ENCODE data around the gene GYG1.

Gene GYG1

DNA sequence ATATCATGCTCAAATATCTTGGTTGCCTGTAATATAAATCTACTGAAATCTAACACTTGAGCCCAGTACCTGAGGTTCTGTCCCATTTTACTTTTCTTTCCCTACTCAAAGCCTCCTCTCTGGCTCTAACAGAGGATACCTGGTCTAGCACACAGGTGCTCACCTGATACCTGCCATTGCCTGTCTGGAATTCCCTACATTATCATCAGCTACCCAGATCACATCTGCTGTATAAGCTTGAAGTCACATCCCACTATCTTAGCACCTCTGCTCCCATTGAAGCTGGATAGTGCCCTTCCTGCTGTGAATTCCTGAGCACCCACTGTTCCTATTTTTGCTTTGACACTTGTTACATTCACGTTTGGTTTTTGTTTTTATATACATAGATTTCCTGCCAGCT is 30.5 kb downstream of the GYG1 start:
- TF ChIP-seq POLR2AphosphoS5 (IDR thresholded peaks at IDR 0.05; ENCODE audit: low read depth, low read length) (no peak), SIN3A (IDR thresholded peaks at IDR 0.05; ENCODE audit: borderline replicate concordance, insufficient read depth, low read length) (no peak), FOXP2 (optimal IDR thresholded peaks at IDR 0.05; ENCODE audit: borderline replicate concordance, extremely low read depth, extremely low read length, insufficient read depth) (no peak), TAF1 (IDR thresholded peaks at IDR 0.05; ENCODE audit: borderline replicate concordance, insufficient read depth, low read length) (no peak)

DNA sequence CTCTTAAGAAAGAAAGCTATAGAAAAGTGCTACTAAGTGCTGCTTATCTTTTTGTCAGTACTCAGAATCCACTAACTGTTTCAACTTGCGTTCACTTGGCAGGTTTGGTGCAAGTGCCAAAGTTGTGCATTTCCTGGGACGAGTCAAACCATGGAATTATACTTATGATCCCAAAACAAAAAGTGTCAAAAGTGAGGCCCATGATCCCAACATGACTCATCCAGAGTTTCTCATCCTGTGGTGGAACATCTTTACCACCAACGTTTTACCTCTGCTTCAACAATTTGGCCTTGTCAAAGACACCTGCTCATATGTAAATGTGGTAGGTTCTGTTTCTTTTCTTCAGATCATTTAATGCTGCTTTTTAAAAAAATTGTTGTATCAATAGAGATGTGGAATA is 32.6 kb downstream of the GYG1 start:
- no peak for TF ChIP-seq SIN3A (IDR thresholded peaks at IDR 0.05; ENCODE audit: borderline replicate concordance, insufficient read depth, low read length)
- TF ChIP-seq, protein P1, sequence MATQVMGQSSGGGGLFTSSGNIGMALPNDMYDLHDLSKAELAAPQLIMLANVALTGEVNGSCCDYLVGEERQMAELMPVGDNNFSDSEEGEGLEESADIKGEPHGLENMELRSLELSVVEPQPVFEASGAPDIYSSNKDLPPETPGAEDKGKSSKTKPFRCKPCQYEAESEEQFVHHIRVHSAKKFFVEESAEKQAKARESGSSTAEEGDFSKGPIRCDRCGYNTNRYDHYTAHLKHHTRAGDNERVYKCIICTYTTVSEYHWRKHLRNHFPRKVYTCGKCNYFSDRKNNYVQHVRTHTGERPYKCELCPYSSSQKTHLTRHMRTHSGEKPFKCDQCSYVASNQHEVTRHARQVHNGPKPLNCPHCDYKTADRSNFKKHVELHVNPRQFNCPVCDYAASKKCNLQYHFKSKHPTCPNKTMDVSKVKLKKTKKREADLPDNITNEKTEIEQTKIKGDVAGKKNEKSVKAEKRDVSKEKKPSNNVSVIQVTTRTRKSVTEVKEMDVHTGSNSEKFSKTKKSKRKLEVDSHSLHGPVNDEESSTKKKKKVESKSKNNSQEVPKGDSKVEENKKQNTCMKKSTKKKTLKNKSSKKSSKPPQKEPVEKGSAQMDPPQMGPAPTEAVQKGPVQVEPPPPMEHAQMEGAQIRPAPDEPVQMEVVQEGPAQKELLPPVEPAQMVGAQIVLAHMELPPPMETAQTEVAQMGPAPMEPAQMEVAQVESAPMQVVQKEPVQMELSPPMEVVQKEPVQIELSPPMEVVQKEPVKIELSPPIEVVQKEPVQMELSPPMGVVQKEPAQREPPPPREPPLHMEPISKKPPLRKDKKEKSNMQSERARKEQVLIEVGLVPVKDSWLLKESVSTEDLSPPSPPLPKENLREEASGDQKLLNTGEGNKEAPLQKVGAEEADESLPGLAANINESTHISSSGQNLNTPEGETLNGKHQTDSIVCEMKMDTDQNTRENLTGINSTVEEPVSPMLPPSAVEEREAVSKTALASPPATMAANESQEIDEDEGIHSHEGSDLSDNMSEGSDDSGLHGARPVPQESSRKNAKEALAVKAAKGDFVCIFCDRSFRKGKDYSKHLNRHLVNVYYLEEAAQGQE (IDR thresholded peaks at IDR 0.05; ENCODE audit: insufficient read depth in 1 of 2, low read depth in 2 of 2, low read length in 2 of 2) = no peak
- no peak for TF ChIP-seq FOXP2 (optimal IDR thresholded peaks at IDR 0.05; ENCODE audit: borderline replicate concordance, extremely low read depth, extremely low read length, insufficient read depth)
- no peak for TF ChIP-seq TAF1 (IDR thresholded peaks at IDR 0.05; ENCODE audit: borderline replicate concordance, insufficient read depth, low read length)
- no peak for TF ChIP-seq POLR2AphosphoS5 (IDR thresholded peaks at IDR 0.05; ENCODE audit: low read depth, low read length)

DNA sequence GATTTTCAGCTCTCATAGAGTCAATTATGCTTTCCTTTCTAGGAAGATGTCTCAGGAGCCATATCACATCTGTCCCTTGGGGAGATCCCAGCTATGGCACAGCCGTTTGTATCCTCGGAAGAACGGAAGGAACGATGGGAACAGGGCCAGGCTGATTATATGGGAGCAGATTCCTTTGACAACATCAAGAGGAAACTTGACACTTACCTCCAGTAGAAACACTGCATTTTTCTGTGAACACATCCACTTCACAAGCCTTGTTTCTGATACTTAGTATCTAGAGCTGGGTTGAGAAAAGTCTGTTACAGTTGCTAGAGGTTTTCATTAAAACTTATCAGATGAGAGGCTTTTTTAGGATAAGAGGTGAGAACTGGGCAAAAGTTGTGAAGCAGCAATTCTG is 35.4 kb downstream of the GYG1 start:
- TF ChIP-seq POLR2AphosphoS5 (IDR thresholded peaks at IDR 0.05; ENCODE audit: low read depth, low read length) (no peak), TAF1 (IDR thresholded peaks at IDR 0.05; ENCODE audit: borderline replicate concordance, insufficient read depth, low read length) (no peak), SIN3A (IDR thresholded peaks at IDR 0.05; ENCODE audit: borderline replicate concordance, insufficient read depth, low read length) (no peak), FOXP2 (optimal IDR thresholded peaks at IDR 0.05; ENCODE audit: borderline replicate concordance, extremely low read depth, extremely low read length, insufficient read depth) (no peak)
- TF ChIP-seq, protein P1 (IDR thresholded peaks at IDR 0.05; ENCODE audit: insufficient read depth in 1 of 2, low read depth in 2 of 2, low read length in 2 of 2) = no peak

DNA sequence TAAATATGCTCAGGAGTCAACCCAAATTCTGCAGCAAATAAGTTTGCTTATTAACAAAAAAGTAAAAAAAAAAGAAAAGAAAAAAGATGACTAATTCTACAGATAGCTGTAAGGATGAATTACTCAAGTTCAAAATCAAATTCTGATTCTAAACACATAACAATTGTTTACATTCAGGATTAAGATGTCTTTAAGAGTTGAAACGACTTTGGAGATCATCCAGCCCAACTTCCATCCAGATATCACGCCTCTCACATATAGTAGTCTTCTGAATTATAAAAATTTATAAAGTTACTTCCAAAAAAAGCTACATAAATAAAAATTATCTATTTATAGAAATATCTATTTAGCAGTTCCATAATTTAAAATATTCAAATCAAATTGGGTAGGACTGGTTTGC is 39.8 kb downstream of the GYG1 start:
- TF ChIP-seq, protein P1 (IDR thresholded peaks at IDR 0.05; ENCODE audit: insufficient read depth in 1 of 2, low read depth in 2 of 2, low read length in 2 of 2) = no peak
- TF ChIP-seq SIN3A (IDR thresholded peaks at IDR 0.05; ENCODE audit: borderline replicate concordance, insufficient read depth, low read length) (no peak), FOXP2 (optimal IDR thresholded peaks at IDR 0.05; ENCODE audit: borderline replicate concordance, extremely low read depth, extremely low read length, insufficient read depth) (no peak), TAF1 (IDR thresholded peaks at IDR 0.05; ENCODE audit: borderline replicate concordance, insufficient read depth, low read length) (no peak), POLR2AphosphoS5 (IDR thresholded peaks at IDR 0.05; ENCODE audit: low read depth, low read length) (no peak)

- TF ChIP-seq SIN3A (IDR thresholded peaks at IDR 0.05; ENCODE audit: borderline replicate concordance, insufficient read depth, low read length) = no peak
- TF ChIP-seq, protein P1 (IDR thresholded peaks at IDR 0.05; ENCODE audit: insufficient read depth in 1 of 2, low read depth in 2 of 2, low read length in 2 of 2) = no peak
- TF ChIP-seq POLR2AphosphoS5 (IDR thresholded peaks at IDR 0.05; ENCODE audit: low read depth, low read length) = no peak
- TF ChIP-seq TAF1 (IDR thresholded peaks at IDR 0.05; ENCODE audit: borderline replicate concordance, insufficient read depth, low read length) = no peak
- no peak for TF ChIP-seq FOXP2 (optimal IDR thresholded peaks at IDR 0.05; ENCODE audit: borderline replicate concordance, extremely low read depth, extremely low read length, insufficient read depth)
Measured at GRCh38 chr3:149037684-149038083, 46.3 kb downstream of the GYG1 start.

Measured in PFSK-1 (cell line).